Brain pericyte (primary cell): ENCODE measurements around the gene VAPA.

ENCODE experiments used
- DNase-seq: peaks from one replicate; pipeline ENCODE4 v3.0.0-alpha.2; 2012; ENCODE audit warnings: low read depth, low spot score

VAPA gene, protein sequence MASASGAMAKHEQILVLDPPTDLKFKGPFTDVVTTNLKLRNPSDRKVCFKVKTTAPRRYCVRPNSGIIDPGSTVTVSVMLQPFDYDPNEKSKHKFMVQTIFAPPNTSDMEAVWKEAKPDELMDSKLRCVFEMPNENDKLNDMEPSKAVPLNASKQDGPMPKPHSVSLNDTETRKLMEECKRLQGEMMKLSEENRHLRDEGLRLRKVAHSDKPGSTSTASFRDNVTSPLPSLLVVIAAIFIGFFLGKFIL

DNA sequence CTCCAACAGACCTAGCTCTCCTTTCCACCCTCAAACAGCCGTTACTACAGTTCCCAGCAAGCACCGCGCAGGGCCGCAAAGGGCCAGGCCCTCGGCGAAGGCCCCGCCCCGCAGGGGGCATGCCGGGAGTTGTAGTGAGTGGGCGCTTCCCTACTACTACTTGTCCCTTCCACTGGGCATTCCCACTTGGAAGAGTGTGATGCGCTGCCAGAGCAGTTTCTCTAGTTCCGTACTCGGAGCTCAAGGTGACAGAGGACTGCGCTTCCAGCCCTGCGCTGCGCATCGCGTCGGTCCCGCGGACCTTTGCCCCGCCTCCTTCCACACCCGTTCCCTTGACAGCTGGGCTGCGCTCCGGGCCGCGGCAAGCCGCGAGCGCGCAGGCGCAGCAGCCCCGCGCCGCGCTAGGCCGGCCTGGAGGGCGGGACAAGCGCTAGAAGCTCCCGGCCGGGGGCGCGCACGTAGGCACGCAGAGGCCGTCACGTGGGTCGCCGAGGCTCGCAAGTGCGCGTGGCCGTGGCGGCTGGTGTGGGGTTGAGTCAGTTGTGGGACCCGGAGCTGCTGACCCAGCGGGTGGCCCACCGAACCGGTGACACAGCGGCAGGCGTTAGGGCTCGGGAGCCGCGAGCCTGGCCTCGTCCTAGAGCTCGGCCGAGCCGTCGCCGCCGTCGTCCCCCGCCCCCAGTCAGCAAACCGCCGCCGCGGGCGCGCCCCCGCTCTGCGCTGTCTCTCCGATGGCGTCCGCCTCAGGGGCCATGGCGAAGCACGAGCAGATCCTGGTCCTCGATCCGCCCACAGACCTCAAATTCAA, at the start of gene VAPA:
Gene VAPA, plus strand, starts transcription at position 491 of the 808 bp plus-strand sequence. Its CDS starts 241 bp downstream, at position 732.
- peak; percentile 85 for DNase-seq

DNA sequence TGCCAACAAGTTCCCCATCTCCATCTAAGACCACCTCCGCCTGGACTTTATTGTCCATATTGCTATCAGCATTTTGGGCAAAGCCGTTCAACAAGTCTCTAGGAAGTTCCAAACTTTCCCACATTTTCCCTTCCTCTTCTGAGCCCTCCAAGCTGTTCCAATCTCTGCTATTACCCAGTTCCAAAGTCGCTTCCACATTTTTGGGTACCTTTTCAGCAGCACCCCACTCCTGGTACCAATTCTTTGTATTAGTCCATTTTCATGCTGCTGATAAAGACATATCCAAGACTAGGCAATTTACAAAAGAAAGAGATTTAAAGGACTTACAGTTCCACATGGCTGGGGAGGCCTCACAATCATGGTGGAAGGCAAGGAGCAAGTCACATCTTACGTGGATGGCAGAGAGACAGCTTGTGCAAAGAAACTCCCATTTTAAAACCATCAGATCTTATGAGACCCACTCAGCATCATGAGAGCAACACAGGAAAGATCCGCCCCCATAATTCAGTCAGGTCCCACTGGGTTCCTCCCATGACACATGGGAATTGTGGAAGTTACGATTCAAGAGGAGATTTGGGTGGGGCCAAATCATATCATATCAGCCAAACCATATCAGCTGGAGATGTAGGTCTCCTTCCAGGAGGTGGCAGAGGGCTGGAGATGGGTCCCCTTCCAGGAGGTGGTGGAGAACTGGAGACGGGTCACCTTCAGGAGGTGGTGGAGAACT, 47.9 kb upstream of the VAPA start:
- no peak for DNase-seq

DNA sequence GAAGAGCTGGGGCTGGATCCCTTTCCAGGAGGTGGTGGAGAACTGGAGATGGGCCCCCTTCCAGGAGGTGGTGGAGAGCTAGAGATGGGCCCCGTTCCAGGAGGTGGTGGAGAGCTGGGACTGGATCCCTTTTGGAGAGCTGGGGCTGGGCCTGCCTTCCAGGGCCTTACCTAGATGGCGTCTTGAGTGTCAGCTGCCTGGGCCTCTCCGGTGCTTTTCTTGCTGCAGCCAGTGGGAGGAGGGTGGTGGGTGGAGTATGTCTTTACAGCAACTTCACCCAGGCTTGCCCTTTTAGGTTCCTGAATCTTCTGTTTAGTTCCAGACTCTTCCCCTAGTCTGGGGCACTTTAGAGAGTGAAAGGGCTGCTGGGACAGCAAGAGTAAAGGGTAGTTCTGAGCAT, 47.2 kb upstream of the VAPA start:
- no peak for DNase-seq

- DNase-seq, result no peak
Observed at GRCh38 chr18:9867071-9867594, 46.7 kb upstream of the VAPA start.

DNA sequence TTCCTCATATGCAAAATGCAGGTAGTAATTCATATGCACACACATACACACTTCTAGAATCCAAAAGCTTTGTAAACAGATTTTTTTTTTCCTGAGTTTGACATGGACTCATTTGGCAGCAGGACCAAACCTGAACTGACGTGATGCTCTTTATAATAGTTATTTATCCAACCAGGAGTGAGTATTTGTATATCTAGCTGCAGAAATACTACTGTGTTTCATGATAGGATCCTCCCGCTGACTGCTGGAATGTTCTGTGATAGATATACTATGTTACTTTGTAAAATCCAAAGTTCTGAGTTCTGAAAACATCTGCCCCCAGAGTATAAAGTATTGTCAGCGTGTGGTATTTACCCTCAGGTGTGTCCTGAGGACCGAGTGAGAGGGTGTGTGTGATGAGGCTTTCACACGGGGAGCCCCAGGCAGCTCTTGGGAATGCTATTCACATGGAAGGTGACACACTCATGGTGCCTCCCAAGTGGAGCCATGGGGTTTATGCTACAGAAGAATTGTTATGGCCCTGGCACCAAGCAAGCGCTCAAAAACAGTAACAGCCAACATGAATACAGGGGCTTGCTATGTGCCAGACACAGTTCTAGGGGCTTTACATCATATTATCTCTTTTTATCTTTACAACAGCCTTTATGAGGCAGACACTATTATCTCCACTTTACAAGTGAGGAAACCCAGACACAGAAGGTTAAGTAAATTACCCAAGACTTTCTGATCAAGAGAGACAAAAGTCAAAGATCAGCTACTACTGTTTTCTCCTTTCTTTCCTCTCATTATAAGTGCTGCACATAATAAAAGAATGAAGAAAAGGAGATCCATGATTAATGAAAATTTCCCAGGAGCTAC, 44.7 kb upstream of the VAPA start:
- DNase-seq, result no peak

DNA sequence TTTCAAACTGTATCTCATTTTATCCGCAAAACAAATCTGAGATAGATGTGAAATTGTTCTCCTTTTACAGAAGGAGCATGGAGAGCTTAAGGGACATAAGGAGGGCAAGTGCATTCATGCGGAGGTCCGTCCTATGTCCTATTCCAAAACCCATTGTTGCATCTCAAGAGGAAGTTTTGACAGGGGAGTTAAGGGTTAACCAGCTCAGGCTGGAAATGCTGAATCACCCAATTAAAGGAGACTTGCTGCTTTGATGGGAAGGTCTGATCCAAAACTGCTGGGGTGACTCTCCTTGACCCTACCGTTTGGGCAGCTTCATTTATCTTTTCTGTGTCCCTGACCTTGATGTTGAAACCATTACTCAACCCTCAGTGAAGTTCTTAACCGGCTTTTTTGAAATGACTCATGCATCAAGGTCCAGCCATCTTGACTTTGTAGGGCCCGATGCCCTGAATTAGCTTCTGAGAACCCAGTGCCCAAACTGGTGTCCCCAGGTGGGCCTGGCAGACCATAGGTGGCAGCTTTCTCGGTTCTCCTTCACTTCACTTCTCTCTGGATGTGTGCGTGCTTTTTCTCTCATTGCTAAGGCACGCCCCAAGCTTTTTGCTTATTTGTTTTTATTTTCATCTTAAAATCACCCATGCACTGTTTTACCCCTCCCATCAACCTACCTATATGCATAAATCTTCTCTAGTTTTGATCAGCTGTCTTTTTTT, 43.9 kb upstream of the VAPA start:
- DNase-seq, result no peak

DNA sequence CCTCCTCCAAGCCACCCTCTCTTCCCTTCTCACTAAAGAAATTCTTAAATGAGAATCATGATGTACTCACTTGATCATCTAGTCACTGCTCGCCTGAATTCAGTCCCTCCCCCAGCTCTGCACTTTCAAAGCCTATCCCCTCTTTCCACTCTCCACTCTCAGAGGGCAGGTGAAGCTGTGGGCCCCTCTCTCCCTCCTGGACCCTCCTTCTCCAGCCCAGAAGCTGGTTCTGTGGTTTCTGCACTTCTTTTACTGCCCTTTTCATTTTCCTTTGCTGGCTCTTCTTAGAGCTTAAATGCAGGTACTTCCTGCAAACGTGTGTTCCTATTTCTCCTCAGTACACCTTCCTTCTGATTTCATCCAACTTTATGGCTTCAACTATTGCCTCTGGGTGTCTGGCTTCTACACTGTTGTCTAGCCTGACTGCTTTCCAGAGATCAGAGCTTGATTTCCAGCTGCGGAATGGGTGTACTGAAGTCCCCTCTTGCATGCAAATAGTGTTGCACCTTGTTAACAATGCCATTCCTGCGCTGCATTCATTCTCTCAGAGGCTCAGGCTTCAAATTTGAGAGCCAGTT, 43.3 kb upstream of the VAPA start:
- no peak for DNase-seq

DNA sequence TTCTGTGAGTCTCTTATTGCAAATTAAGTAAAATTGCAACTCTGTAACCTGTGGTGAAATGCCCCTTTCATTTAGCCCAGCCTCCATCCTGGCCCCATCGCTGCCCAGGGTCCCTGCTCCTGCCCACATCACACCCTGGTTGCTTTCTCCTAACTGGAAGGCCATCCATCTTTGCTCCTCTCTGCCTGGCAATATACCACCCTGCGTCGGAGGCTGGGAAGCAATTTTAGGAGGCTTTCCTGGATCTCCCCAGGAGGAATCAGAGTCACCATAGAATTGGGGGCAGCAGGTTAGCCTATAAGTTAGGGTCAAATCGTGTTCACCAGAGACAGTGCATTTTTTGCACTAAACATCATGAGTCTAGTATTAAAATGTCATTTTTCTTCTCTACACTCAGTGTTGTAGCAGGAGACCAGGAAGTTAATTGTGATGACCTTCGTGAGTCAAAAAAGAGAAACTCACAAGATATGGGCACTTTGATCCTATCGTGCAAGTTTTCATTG, 42.5 kb upstream of the VAPA start:
- DNase-seq, result no peak

DNA sequence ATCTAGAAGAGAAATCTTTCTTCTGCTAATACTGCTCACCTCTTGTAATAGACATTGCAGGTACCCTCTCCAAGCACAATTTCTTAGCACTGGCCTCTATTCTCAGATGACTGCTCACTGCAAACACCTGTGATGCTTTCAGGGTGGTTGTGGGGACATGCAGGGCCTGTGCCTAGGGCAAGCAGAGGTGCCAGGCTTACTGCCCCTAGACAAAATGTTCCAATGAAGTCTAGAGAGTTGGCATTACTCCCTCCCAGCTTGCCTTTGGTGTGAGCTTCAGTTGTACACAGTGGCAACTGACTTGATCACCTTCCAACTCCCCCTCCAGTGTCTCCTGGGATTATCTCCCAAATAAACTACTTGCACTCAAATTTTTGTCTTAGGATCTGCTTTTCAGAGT, 41.0 kb upstream of the VAPA start:
- DNase-seq, result no peak

DNA sequence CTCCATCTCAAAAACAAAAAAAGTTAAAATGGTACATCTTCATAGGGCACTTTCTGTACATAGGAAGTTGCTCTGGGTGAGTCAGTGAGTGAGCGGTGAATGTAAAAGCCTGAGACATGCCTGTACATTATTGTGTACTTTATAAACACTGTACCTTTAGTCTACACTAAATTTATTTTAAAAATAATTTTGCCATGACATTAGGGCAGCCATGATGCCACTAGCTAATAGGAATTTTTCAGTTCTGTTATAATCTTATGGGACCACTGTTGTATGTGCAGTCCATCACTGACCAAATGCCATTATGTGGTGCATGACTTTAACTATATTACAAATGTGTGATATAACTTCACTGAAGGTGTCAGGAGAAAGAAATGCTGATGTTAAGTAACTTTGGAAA, 39.1 kb upstream of the VAPA start:
- no peak for DNase-seq

GRCh38 chr18:9876212-9876866, 37.5 kb upstream of the VAPA start:
- no peak for DNase-seq

DNA sequence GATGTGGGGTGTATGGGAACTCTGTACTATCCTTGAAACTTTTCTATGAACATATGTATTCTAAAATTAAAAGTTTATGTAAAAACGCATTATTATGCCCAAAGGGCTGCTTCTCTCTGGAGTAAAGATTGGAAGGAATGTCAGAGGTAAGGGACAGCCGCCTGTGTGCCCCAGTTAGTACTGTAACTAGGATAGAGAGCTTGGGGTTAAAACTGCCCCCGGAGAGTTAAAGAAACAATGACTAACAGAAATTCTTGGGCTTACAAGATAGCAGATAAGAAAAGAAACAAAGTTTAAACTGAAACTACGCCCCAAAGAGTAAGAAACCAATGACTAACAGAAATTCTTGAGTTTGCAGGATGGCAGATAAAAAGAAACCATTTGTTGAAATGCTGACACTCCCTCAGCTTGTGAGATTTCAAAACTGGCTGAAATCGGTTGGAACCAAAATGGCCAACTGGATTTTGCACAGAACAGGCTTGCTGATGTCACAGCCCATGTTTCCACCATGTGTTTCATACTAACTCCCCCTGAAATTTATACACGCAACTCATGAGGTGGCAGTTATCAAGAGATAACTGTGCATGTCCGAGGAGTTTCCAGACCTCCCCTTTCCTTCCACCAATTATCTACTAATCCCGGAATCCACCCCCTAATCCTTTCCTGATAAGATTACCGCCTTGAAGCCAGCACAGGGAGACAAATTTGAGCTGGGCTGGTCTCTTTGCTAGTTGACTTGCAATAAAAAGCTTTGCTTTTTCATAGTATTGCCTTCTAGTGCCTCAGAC, 36.8 kb upstream of the VAPA start:
- no peak for DNase-seq

DNA sequence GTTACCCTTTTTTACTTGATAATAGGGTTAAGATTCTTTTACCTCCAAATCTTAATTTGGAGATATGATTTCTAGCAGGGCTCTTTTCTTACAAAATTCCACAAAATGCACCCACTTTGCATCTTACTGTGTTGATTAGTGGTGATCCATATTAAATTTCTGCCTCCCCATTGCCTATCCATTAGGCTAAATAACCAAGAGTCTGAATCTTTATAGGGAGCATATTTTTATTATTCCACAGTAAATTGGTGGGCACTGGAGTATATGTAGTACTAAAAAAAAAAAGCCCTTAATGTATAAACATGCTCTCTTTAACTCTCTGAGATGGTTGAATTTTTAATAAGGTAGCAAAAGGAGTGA, 36.2 kb upstream of the VAPA start:
- no peak for DNase-seq

DNA sequence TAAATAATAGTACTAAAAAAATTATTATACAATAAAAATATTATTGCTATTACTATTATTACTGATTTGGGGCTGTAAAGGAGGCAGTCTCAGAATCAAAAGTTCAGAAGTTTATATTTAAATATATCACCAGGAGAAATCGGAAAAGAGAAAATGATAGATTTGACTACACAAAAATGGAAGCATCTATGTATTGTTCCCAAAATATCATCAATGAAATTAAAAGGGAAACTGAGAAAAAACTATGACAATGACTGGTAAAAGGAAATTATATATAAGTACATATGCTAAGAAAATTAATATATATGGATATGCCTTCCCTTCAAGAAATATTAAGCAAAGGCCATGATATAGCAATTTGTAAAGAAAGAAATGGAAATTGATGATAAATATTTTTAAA, 35.7 kb upstream of the VAPA start:
- no peak for DNase-seq

DNA sequence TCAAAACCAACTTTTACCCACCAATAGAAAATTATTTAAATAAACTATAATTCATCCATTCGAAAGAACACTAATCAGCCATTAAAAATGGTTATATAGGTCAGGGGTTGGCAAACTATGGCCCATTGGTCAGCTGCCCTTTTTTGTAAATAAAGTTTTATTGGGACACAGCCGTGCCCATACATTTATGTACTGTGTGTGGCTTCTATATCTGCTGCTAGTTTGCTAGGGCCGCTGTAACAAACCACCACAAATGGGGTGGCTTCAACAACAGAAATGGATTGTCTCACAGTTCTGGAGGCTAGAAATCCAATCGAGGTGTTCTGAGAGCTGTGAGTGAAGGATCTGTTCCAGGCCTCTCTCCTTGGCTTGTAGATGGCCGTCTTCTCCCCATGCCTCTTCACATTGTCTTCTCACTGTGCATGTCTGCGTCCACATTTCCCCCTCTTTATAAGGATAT, 35.0 kb upstream of the VAPA start:
- DNase-seq, result no peak

GRCh38 chr18:9884090-9884489, 29.7 kb upstream of the VAPA start:
- DNase-seq, result no peak

GRCh38 chr18:9884532-9885140, 29.2 kb upstream of the VAPA start:
- DNase-seq, result no peak
